Omental fat pad (tissue), 4 donors: ENCODE results near the gene TLX3. TPM values are rescaled to one million over a fixed set of nuclear protein-coding genes. Genes with fewer than 3 reads are reported as not detected.

Source experiments
- ATAC-seq: fragments of 150-250 bp; one replicate; pipeline ENCODE4 v1.9.1; 2016; ENCODE audit warnings: mild to moderate bottlenecking, moderate library complexity; ENCODE audit not compliant: low FRiP score
- DNase-seq: peaks from one replicate; pipeline ENCODE4 v3.0.0-alpha.2; 2019; ENCODE audit warnings: low spot score
- total RNA-seq, 4 donors: library from RNA; depleted of rRNA; stranded (reverse); fragments of >200 nt; gene quantifications; one replicate each; pipeline ENCODE4 v1.1.0, GENCODE V29; 2016
- TF ChIP-seq, protein P1 (sequence below), 3 donors: fragments of 450-650 bp; IDR thresholded peaks; one replicate each; pipeline ENCODE4 v1.5.1; 2016 to 2017; ENCODE audit warnings: antibody characterized with exemption in 3 of 3, mild to moderate bottlenecking in 3 of 3, moderate library complexity in 2 of 3

The TLX3 gene
- total RNA-seq, 4 donors from 2014 or later = not detected

DNA sequence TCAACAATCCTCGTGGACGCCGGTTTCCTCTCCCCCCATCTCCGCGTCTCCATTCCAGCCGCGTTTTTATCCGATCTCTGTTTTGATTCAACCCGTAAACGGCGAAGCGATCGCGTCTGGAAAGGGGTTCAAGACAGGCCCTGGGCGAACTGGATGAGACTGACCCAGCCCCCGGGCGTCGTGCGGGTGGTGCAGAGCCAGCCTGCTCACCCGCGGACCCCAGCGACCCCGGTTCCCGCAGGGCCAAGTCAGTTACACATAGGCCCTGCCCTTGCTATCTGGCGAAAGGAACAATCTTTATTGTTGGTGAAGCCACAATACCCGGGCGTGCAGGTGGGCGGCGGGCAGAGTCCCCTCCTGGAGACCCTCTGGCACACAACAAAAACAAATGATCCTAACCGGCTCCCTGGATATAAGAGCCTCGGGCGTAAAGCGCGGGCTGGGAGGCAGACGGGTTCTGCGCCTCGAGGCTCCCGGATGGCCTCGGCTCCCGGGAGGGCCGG, 1.8 kb downstream of the TLX3 start:
- TF ChIP-seq, protein P1, sequence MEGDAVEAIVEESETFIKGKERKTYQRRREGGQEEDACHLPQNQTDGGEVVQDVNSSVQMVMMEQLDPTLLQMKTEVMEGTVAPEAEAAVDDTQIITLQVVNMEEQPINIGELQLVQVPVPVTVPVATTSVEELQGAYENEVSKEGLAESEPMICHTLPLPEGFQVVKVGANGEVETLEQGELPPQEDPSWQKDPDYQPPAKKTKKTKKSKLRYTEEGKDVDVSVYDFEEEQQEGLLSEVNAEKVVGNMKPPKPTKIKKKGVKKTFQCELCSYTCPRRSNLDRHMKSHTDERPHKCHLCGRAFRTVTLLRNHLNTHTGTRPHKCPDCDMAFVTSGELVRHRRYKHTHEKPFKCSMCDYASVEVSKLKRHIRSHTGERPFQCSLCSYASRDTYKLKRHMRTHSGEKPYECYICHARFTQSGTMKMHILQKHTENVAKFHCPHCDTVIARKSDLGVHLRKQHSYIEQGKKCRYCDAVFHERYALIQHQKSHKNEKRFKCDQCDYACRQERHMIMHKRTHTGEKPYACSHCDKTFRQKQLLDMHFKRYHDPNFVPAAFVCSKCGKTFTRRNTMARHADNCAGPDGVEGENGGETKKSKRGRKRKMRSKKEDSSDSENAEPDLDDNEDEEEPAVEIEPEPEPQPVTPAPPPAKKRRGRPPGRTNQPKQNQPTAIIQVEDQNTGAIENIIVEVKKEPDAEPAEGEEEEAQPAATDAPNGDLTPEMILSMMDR (IDR thresholded peaks at IDR 0.05) = no peak
- no peak for DNase-seq
- no peak for ATAC-seq

DNA sequence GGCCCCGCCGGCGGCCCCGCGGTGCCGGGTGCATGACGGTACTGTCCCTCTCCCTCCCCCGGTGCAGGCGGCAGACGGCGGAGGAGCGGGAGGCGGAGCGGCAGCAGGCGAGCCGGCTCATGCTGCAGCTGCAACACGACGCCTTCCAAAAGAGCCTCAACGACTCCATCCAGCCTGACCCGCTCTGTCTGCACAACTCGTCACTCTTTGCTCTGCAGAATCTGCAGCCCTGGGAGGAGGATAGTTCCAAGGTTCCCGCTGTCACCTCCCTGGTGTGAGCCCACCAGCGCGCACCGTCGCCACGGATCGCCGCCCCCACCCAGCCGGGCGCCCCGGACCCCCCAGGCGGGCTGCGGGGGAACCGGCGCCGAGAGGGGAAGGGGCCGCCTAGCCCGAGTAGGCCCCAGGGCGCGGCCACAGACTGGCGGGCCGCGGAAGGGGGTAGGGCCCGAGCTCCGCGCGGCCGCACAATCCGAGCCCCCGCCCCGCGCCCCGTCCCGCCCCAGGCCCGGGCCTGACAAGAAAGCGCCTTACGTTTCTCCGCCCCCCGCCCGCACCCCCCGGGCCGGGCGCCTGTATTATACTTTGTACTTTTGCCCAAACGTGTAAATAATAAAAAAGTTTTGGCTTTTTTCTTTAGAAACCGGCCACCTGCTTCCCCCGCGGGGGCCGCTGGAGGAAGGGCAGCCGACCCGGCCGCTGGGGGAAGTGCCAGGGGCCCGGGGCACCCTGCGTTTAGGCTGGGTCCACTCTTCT, 2.5 kb downstream of the TLX3 start:
- TF ChIP-seq, protein P1 (IDR thresholded peaks at IDR 0.05) = no peak
- no peak for ATAC-seq
- DNase-seq = no peak

DNA sequence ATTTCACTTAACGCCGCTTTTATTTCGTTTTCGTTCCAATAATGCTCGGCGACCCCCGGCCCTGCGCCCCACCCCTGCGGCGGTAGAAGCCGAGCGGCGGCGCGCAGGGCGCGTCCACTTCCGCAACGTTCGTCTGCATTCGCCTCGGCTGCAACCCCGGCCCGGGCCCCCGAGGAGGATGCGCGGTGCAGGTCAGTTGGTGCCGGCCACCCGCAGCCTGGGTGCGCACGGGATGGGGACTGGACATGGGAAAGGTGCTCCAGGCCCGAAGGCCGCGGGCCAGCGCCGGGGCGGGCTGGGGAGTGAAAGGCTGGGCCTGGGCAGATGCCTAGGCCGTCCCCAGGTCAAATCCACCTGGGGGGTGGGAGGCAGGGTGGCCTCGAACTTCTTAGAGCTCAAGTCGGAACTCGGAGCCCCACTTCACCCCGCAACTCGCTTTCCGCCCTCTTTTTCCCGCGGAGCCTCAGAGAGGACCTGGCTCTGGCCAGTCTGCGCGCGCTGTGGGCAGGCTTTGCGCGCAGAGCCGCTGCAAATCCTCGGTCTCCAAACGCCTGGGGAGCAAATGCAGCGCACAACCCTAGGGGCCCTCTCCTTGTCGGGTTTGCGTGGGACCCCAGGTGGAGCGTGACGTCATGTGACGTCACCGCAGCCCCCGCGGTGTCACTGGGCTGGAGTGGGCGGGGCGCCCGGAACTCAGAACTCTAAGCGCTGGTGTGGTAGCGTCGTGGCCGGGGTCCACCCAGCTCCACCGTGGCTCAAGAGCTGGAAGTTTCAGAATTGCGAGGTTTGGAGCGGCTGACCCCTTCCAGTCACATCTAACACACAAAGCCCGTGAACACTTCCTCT, 3.3 kb downstream of the TLX3 start:
- ATAC-seq (no peak), DNase-seq (no peak)
- TF ChIP-seq, protein P1 (IDR thresholded peaks at IDR 0.05) = no peak

DNA sequence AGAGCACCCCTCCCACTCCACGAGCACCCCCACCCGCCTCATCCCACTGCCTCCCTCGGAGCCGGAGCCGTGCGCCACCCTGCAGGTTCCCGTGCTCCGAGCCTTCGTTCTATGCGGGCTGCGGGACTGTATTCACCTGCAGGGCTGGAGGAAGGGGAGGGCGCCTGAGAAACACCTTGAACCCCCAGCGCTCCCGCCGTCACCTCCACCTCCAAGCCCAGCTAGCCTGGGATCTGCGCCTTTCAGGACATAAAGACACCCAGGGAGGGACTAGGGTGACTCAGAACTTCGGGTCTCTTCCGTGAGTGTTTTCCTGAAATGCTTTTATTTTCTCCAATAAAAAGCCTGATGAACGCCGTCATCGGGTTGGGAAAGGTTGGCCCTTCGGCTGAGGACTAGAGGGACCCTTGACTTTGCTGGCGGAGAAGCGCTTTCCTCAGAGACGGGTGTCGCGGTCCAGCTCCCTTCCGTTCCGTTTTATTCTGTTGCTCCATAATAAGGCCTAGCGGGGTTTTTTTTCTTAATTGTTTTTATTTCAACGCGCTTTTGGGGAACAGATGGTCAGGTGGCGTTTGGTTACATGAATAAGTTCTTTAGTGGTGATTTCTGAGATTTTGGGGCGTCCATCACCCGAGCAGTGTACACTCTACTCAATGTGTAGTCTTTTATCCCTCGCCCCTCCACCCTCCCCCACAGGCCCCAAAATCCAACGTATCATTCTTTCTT, 4.6 kb downstream of the TLX3 start:
- ATAC-seq (no peak), DNase-seq (no peak)
- TF ChIP-seq, protein P1 (IDR thresholded peaks at IDR 0.05) = no peak

DNA sequence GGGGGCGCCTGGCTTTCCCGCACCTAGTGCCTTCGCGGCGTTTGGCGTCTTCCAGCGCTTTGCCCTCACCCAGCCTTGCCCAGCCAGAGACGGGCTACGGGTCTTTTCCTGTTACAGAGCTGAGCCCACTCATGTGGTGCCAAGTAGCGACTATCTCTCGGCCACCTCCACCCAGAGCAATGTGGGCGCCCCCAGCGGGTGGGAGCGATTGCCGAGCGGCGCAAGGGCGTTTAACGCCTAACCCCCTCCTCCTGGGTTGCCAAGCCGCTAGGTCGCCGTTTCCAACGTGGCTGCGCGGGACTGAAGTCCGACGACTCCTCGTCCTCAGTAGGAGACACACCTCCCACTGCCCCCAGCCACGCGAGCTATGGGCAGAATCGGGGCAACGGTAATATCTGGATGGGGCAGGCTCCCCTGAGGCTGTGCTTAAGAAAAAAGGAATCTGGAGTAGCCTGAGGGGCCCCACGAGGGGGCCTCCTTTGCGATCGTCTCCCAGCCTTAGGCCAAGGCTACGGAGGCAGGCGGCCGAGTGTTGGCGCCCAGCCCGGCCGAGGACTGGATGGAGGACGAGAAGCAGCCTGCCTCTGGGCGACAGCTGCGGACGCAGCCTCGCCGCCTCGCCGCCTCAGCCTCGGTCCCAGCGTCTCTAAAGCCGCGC, 5.8 kb downstream of the TLX3 start:
- DNase-seq = no peak
- ATAC-seq = no peak
- TF ChIP-seq, protein P1 (IDR thresholded peaks at IDR 0.05) = no peak

DNA sequence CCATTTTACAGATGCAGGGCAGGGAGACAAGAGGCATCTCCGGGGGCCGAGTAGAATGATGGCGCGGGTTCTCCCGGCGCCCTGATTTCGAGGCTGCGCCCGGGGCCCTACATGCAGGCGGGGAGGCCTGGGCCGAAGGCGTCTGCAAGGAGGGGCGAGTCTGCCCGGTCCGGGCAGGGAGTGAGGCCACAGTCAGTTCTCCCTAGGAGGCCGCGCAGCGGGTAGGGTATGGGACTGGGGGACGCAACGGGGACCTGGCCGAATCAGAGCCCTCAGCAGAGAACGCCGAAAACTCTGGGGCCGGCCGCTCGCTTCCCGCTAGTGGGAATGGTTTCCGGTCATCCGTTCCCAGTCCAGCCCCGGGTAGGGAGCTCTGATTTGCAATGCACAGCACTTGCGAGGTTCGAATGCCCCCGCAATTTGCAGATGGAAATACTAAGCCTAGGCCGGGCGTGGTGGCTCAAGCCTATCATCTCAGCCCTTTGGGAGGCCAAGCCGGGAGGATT, 6.4 kb downstream of the TLX3 start:
- DNase-seq = no peak
- TF ChIP-seq, protein P1 (IDR thresholded peaks at IDR 0.05) = no peak
- ATAC-seq = no peak
